ENCODE results near the gene MBD4.
"Not testable (repeated sequence)": the region's sequence is repeated elsewhere in the genome, so short reads cannot be mapped to it uniquely, and the experiment has no call there.

The MBD4 gene

GRCh38 chr3:129387487-129387886 lies 52.3 kb downstream of the MBD4 start:
- Histone ChIP-seq H3K9me3 (no peaks in the 10 kb centered on the region), H3K27me3 (no peaks in the 10 kb centered on the region), H3K27ac (no peak overlapping the region), H3K36me3 (peaks cover 67% of the 10 kb centered on the region), H3K4me2 (no peak overlapping the region), H4K20me1 (peaks cover 17% of the 10 kb centered on the region), H3K9ac (no peak overlapping the region), H3K4me1 (peaks cover 25% of the 10 kb centered on the region), H3K4me3 (no peak overlapping the region)
- no peak for TF ChIP-seq Cebpa-rat (IDR thresholded peaks at IDR 0.05)

GRCh38 chr3:129386984-129387383 lies 52.8 kb downstream of the MBD4 start:
- TF ChIP-seq Cebpa-rat (IDR thresholded peaks at IDR 0.05): no peak
- no peak overlapping the region for H3K4me2 ChIP-seq
- no peaks in the 10 kb centered on the region for H3K9me3 ChIP-seq
- peaks cover 25% of the 10 kb centered on the region for H3K4me1 ChIP-seq
- no peaks in the 10 kb centered on the region for H3K27me3 ChIP-seq
- H3K36me3 ChIP-seq: peaks cover 67% of the 10 kb centered on the region
- peaks cover 17% of the 10 kb centered on the region for H4K20me1 ChIP-seq
- H3K4me3 ChIP-seq: no peak overlapping the region
- no peak overlapping the region for H3K27ac ChIP-seq
- no peak overlapping the region for H3K9ac ChIP-seq

GRCh38 chr3:129385507-129385906 lies 54.2 kb downstream of the MBD4 start:
- peaks cover 55% of the 10 kb centered on the region for H3K36me3 ChIP-seq
- not testable (repeated sequence) for H3K4me3 ChIP-seq, H3K4me2 ChIP-seq, H3K9me3 ChIP-seq, H3K27me3 ChIP-seq, H3K9ac ChIP-seq, H3K27ac ChIP-seq
- H4K20me1 ChIP-seq: peaks cover 10% of the 10 kb centered on the region
- H3K4me1 ChIP-seq: peaks cover 25% of the 10 kb centered on the region

- no peak for TF ChIP-seq Cebpa-rat (IDR thresholded peaks at IDR 0.05)
- Histone ChIP-seq H3K36me3 (peaks cover 56% of the 10 kb centered on the region), H3K9ac (no peak overlapping the region), H3K4me3 (no peak overlapping the region), H4K20me1 (peaks cover 10% of the 10 kb centered on the region), H3K9me3 (peaks cover 10% of the 10 kb centered on the region), H3K27me3 (no peaks in the 10 kb centered on the region), H3K4me1 (peaks cover 25% of the 10 kb centered on the region), H3K27ac (no peak overlapping the region), H3K4me2 (no peak overlapping the region; the same call in 1 of the 2 replicates)
Observed at GRCh38 chr3:129384594-129385323, 55.0 kb downstream of the MBD4 start.

- H3K27ac ChIP-seq, H3K9ac ChIP-seq, H3K27me3 ChIP-seq, H3K4me2 ChIP-seq, H3K4me3 ChIP-seq: not testable (repeated sequence)
- peaks cover 16% of the 10 kb centered on the region for H3K9me3 ChIP-seq
- H4K20me1 ChIP-seq: peaks cover 10% of the 10 kb centered on the region
- H3K4me1 ChIP-seq: peaks cover 25% of the 10 kb centered on the region
- H3K36me3 ChIP-seq: peaks cover 55% of the 10 kb centered on the region
Observed at GRCh38 chr3:129384103-129384502, 55.6 kb downstream of the MBD4 start.

GRCh38 chr3:129383292-129383860 lies 56.4 kb downstream of the MBD4 start:
- Histone ChIP-seq H3K9me3 (peaks cover 24% of the 10 kb centered on the region), H3K4me3 (no peak overlapping the region), H3K9ac (no peak overlapping the region), H3K4me1 (peaks cover 25% of the 10 kb centered on the region), H3K4me2 (no peak overlapping the region; the same call in 1 of the 2 replicates), H4K20me1 (peaks cover 10% of the 10 kb centered on the region), H3K27ac (no peak overlapping the region), H3K36me3 (peaks cover 55% of the 10 kb centered on the region), H3K27me3 (no peaks in the 10 kb centered on the region)
- no peak for TF ChIP-seq Cebpa-rat (IDR thresholded peaks at IDR 0.05)

DNA sequence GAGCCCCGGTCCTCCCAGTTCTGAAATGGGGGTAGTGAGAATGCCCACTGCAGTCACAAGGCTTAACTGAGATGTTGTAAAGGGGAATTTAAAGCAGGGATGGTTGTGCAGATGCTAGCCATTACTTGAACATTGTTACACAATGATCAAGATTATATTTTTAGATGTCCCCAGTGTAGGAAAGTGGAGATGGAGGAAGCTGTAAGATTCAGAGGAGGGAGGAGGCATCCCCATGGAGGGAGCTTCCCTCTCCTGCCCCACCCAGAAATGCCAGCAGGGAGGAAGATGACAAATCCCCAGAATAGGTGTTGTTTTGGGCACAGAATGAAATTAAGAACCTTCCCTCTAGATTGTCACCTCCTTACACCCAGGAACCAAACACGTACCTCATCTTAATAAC lies 57.4 kb downstream of the MBD4 start:
- H3K4me3 ChIP-seq: no peak overlapping the region
- TF ChIP-seq Cebpa-rat (IDR thresholded peaks at IDR 0.05): no peak

More for the DNA sequence above, 57.4 kb downstream of the MBD4 start:
- H3K9me3 ChIP-seq: peaks cover 34% of the 10 kb centered on the region
- no peak overlapping the region for H3K4me2 ChIP-seq
- peaks cover 10% of the 10 kb centered on the region for H4K20me1 ChIP-seq
- peaks cover 55% of the 10 kb centered on the region for H3K36me3 ChIP-seq
- H3K9ac ChIP-seq: no peak overlapping the region
- H3K4me1 ChIP-seq: peaks cover 25% of the 10 kb centered on the region
- no peaks in the 10 kb centered on the region for H3K27me3 ChIP-seq
- no peak overlapping the region for H3K27ac ChIP-seq

Data from BLaER1 (cell line).